Stimulated activated memory B cell treated with anti-CD40 and anti-IgM and Interleukin-4, amounts not matched to agents 10 μg/mL and 1 μg/mL and 100 μg/mL, for 72 hours (primary cell): ENCODE data around the gene UBE2H.

Experiments used
- ATAC-seq: fragments of 150-1000 bp; cut with Tn5 transposase; 2 replicates; pipeline ENCODE4 v1.10.0; 2021
- H3K27ac Mint-ChIP-seq: one replicate; pipeline ENCODE4 v1.8.0; 2022; ENCODE audit warnings: mild to moderate bottlenecking, mixed read lengths
- H3K27me3 Mint-ChIP-seq: one replicate; pipeline ENCODE4 v1.8.0; 2022; ENCODE audit warnings: mixed read lengths
- H3K36me3 Mint-ChIP-seq: one replicate; pipeline ENCODE4 v1.8.0; 2022; ENCODE audit warnings: mixed read lengths
- H3K4me1 Mint-ChIP-seq: one replicate; pipeline ENCODE4 v1.8.0; 2022; ENCODE audit warnings: mixed read lengths
- H3K4me3 Mint-ChIP-seq: one replicate; pipeline ENCODE4 v1.8.0; 2022; ENCODE audit warnings: mild to moderate bottlenecking, moderate library complexity, mixed read lengths
- H3K9me3 Mint-ChIP-seq: one replicate; pipeline ENCODE4 v1.8.0; 2022; ENCODE audit warnings: mixed read lengths

The UBE2H gene

GRCh38 chr7:129855935-129856717 is 96.6 kb downstream of the UBE2H start:
- ATAC-seq: no peak
- no peak overlapping the region for H3K27ac Mint-ChIP-seq
- peaks cover 41% of the 10 kb centered on the region for H3K4me1 Mint-ChIP-seq
- peaks cover 14% of the 10 kb centered on the region for H3K36me3 Mint-ChIP-seq
- H3K27me3 Mint-ChIP-seq: no peaks in the 10 kb centered on the region
- no peak overlapping the region for H3K4me3 Mint-ChIP-seq
- H3K9me3 Mint-ChIP-seq: no peaks in the 10 kb centered on the region

GRCh38 chr7:129855234-129855673 is 97.5 kb downstream of the UBE2H start:
- Mint-ChIP-seq H3K4me1 (peaks cover 40% of the 10 kb centered on the region), H3K4me3 (no peak overlapping the region)

GRCh38 chr7:129854401-129854800 is 98.4 kb downstream of the UBE2H start:
- H3K4me1 Mint-ChIP-seq: peaks cover 33% of the 10 kb centered on the region
- no peak for ATAC-seq

More at GRCh38 chr7:129855234-129855673, 97.5 kb downstream of the UBE2H start:
- Mint-ChIP-seq H3K36me3 (peaks cover 14% of the 10 kb centered on the region), H3K9me3 (no peaks in the 10 kb centered on the region), H3K27ac (no peak overlapping the region), H3K27me3 (no peaks in the 10 kb centered on the region)
- ATAC-seq: no peak

GRCh38 chr7:129853661-129854268 is 99.0 kb downstream of the UBE2H start:
- H3K27ac Mint-ChIP-seq: no peak overlapping the region
- H3K4me1 Mint-ChIP-seq: peaks cover 26% of the 10 kb centered on the region
- H3K36me3 Mint-ChIP-seq: peaks cover 14% of the 10 kb centered on the region
- no peak overlapping the region for H3K4me3 Mint-ChIP-seq
- H3K9me3 Mint-ChIP-seq: no peaks in the 10 kb centered on the region
- no peaks in the 10 kb centered on the region for H3K27me3 Mint-ChIP-seq
- ATAC-seq: no peak

More at GRCh38 chr7:129854401-129854800, 98.4 kb downstream of the UBE2H start:
- Mint-ChIP-seq H3K27me3 (no peaks in the 10 kb centered on the region), H3K9me3 (no peaks in the 10 kb centered on the region), H3K36me3 (peaks cover 14% of the 10 kb centered on the region), H3K4me3 (no peak overlapping the region), H3K27ac (no peak overlapping the region)

GRCh38 chr7:129851809-129852208 is 101.0 kb downstream of the UBE2H start:
- Mint-ChIP-seq H3K27ac (no peak overlapping the region), H3K4me3 (no peak overlapping the region), H3K4me1 (peaks cover 26% of the 10 kb centered on the region), H3K27me3 (no peaks in the 10 kb centered on the region), H3K9me3 (no peaks in the 10 kb centered on the region), H3K36me3 (peaks cover 16% of the 10 kb centered on the region)
- ATAC-seq: no peak

- H3K4me1 Mint-ChIP-seq: peaks cover 28% of the 10 kb centered on the region
- no peak overlapping the region for H3K27ac Mint-ChIP-seq
- peaks cover 12% of the 10 kb centered on the region for H3K36me3 Mint-ChIP-seq
- ATAC-seq: no peak
- H3K27me3 Mint-ChIP-seq: no peaks in the 10 kb centered on the region
- H3K4me3 Mint-ChIP-seq: no peak overlapping the region
- no peaks in the 10 kb centered on the region for H3K9me3 Mint-ChIP-seq
Measured at GRCh38 chr7:129851174-129851573, 101.6 kb downstream of the UBE2H start.

DNA sequence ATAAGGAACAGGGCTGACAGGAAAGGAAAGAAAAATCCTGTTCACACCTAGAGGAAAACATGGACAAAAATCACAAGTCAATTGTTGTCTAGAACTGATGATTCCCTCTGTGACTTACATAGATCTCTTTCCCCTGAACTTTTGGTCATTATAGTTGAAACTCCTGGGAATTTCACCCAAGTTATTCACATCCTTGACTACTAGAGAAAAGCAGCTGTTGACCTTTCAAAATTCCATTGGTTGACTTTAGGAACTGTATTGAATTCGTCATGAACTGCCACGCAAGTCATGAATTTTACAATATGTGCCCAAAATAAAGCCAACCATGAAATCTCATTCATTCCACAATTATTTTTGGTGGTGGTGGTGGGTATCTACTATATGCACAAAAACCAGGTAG is 104.3 kb downstream of the UBE2H start:
- ATAC-seq: no peak
- H3K27ac Mint-ChIP-seq: no peak overlapping the region
- no peaks in the 10 kb centered on the region for H3K27me3 Mint-ChIP-seq
- peaks cover 39% of the 10 kb centered on the region for H3K4me1 Mint-ChIP-seq
- H3K4me3 Mint-ChIP-seq: no peak overlapping the region
- H3K9me3 Mint-ChIP-seq: no peaks in the 10 kb centered on the region
- H3K36me3 Mint-ChIP-seq: peaks cover 8% of the 10 kb centered on the region

DNA sequence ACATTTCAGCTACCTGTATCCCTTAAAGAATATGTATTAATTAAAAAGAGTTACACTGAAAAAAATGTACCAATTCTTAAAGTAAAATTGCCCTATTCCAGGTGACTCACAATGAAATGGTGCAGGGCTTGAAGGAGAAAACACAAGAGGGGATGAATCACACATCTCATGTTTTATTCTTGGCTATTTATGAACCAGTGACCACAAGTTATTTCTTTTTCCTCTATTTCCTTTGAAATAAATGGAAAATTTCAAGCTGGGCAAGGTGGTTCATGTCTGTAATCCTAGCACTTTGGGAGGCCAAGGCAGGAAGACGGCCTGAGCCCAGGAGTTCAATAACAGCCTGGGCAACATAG is 106.8 kb downstream of the UBE2H start:
- no peak for ATAC-seq
- no peaks in the 10 kb centered on the region for H3K9me3 Mint-ChIP-seq
- no peak overlapping the region for H3K27ac Mint-ChIP-seq
- peaks cover 8% of the 10 kb centered on the region for H3K36me3 Mint-ChIP-seq
- no peaks in the 10 kb centered on the region for H3K27me3 Mint-ChIP-seq
- H3K4me1 Mint-ChIP-seq: peaks cover 39% of the 10 kb centered on the region
- no peak overlapping the region for H3K4me3 Mint-ChIP-seq

DNA sequence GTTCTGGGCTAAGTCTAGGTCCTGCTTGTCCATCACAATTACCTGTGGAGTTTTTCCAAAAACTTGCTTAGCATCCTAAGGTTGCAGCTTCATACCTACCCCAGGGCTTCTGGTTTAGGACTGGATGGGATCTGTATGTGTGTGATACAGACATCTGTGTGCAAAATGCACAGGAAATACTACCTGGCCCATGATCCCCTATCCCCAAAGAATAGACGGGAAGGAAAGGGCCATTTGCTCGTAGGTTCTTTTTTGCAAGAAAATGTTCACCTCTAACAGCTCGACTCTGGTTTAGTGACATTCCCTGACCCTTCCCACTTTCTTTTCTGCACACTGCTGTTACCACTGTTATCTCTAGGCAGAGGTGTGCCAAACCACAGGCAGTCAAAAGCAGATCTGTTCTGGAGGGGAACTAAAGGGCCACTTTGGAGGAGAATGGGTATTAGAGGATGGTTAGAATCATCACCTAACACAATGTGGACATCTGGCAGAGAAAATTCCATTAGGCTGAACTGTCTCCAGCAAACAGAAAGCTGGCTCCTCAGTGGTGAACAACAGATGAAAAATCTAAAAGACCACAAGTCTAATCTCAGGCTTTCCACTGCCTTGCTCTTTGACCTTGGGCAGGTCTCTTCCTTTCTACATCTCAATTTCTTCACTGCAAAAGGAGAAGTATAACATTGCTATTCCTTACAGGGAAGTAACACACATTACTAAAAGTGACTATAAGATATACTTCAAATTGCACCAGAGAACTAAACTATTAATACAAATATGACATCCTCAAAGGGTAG is 107.4 kb downstream of the UBE2H start:
- ATAC-seq: no peak
- Mint-ChIP-seq H3K4me1 (peaks cover 34% of the 10 kb centered on the region), H3K27ac (no peak overlapping the region), H3K9me3 (no peaks in the 10 kb centered on the region), H3K4me3 (no peak overlapping the region), H3K27me3 (no peaks in the 10 kb centered on the region), H3K36me3 (peaks cover 8% of the 10 kb centered on the region)

- H3K4me3 Mint-ChIP-seq: no peak overlapping the region
- no peaks in the 10 kb centered on the region for H3K9me3 Mint-ChIP-seq
- peaks cover 8% of the 10 kb centered on the region for H3K36me3 Mint-ChIP-seq
- H3K4me1 Mint-ChIP-seq: peaks cover 33% of the 10 kb centered on the region
- peak overlapping the region; percentile 66 for H3K27ac Mint-ChIP-seq
- no peaks in the 10 kb centered on the region for H3K27me3 Mint-ChIP-seq
- no peak for ATAC-seq
Measured at GRCh38 chr7:129843978-129844840, 108.6 kb downstream of the UBE2H start.

GRCh38 chr7:129843365-129843898 is 109.3 kb downstream of the UBE2H start:
- H3K4me1 Mint-ChIP-seq: peaks cover 33% of the 10 kb centered on the region
- peaks cover 13% of the 10 kb centered on the region for H3K36me3 Mint-ChIP-seq
- no peak overlapping the region for H3K4me3 Mint-ChIP-seq
- no peaks in the 10 kb centered on the region for H3K27me3 Mint-ChIP-seq
- no peaks in the 10 kb centered on the region for H3K9me3 Mint-ChIP-seq
- H3K27ac Mint-ChIP-seq: peak overlapping the region; percentile 66
- no peak for ATAC-seq

DNA sequence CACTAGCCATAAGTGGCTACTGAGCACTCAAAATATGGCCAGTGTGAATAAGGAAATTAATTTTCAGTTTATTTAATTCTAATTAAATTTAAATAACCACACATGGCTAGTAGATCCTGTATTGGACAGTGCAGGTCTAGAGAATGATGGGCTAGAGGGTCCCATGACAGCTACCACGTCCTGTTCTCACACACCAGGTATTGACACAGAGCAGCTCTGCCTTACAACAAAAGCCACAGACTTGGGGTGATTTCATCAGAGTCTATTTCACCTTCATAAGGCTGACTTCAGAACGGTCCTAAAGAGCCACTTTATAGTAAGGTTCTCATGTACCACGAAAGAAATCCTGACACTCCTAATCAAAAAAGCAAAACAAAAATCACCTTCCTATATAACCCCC is 111.3 kb downstream of the UBE2H start:
- Mint-ChIP-seq H3K4me3 (no peak overlapping the region), H3K27me3 (no peaks in the 10 kb centered on the region), H3K9me3 (no peaks in the 10 kb centered on the region), H3K27ac (no peak overlapping the region), H3K36me3 (peaks cover 14% of the 10 kb centered on the region), H3K4me1 (peaks cover 17% of the 10 kb centered on the region)
- no peak for ATAC-seq

- Mint-ChIP-seq H3K27ac (no peak overlapping the region), H3K27me3 (no peaks in the 10 kb centered on the region), H3K9me3 (no peaks in the 10 kb centered on the region), H3K4me1 (peaks cover 10% of the 10 kb centered on the region), H3K4me3 (no peak overlapping the region), H3K36me3 (peaks cover 14% of the 10 kb centered on the region)
- no peak for ATAC-seq
Measured at GRCh38 chr7:129840757-129841156, 112.0 kb downstream of the UBE2H start.

- no peak overlapping the region for H3K4me3 Mint-ChIP-seq
- no peaks in the 10 kb centered on the region for H3K9me3 Mint-ChIP-seq
- no peak overlapping the region for H3K27ac Mint-ChIP-seq
- H3K27me3 Mint-ChIP-seq: no peaks in the 10 kb centered on the region
- ATAC-seq: no peak
- peaks cover 34% of the 10 kb centered on the region for H3K36me3 Mint-ChIP-seq
- H3K4me1 Mint-ChIP-seq: no peaks in the 10 kb centered on the region
Measured at GRCh38 chr7:129836983-129837382, 115.8 kb downstream of the UBE2H start.
